ENCODE results near the gene ATP8A1. TPM values are rescaled to one million over a fixed set of nuclear protein-coding genes. Genes with fewer than 3 reads are reported as not detected.

ATP8A1 gene
- total and polyA plus RNA-seq, 2 of the 8 experiments (the other 6 are each of a cell fraction or from before 2014, with no cell fraction given) = 3.7 to 14.9 TPM

- H3K23ac ChIP-seq (ENCODE audit: insufficient read length) = no peak overlapping the region
- POLR2A ChIA-PET (ENCODE audit: partially characterized antibody) = no interaction called here
- H3K27ac ChIP-seq (ENCODE audit: low read depth, low read length) = no peak overlapping the region
- no peak for TF ChIP-seq RXRA (IDR thresholded peaks at IDR 0.05; ENCODE audit: insufficient read depth, low read depth, low read length)
- no peak for TF ChIP-seq BRCA1 (IDR thresholded peaks at IDR 0.05; ENCODE audit: low read depth, low read length)
- TF ChIP-seq EP300 (IDR thresholded peaks at IDR 0.05; ENCODE audit: borderline replicate concordance in 1 of 2, low read depth in 2 of 2, low read length in 2 of 2) = no peak
- TF ChIP-seq POLR2A (IDR thresholded peaks at IDR 0.05; ENCODE audit: control extremely low read depth in 1 of 2, low read depth in 2 of 2, low read length in 2 of 2) = no peak
These were observed 86.7 kb downstream of the ATP8A1 start for GRCh38 chr4:42570221-42570620.

More at GRCh38 chr4:42570221-42570620, 86.7 kb downstream of the ATP8A1 start:
- no peak overlapping the region for H2AFZ ChIP-seq (ENCODE audit: low read length)
- H3K14ac ChIP-seq (ENCODE audit: insufficient read length) = no peak overlapping the region
- H4K20me1 ChIP-seq (replicated peaks in 1 of 2; ENCODE audit: control insufficient read depth in 1 of 2, insufficient read depth in 2 of 2, low read length in 2 of 2) = no peaks in the 10 kb centered on the region
- no peak overlapping the region for H3K18ac ChIP-seq (ENCODE audit: extremely low read depth, low read length)
- H3K4me3 ChIP-seq (ENCODE audit: extremely low read depth in 1 of 4, insufficient read depth in 2 of 4, low read depth in 3 of 4, low read length in 4 of 4) = no peak overlapping the region
- H2BK120ac ChIP-seq (replicated peaks; ENCODE audit: low read depth, low read length) = no peak overlapping the region
- H2BK5ac ChIP-seq (ENCODE audit: low read depth, low read length) = no peak overlapping the region
- no peak overlapping the region for H3K56ac ChIP-seq (replicated peaks; ENCODE audit: insufficient read length, low read depth, low read length)
- WGBS, 2 experiments (ENCODE audit: extremely low coverage in 1 of 2, insufficient coverage in 1 of 2, insufficient read length in 1 of 2, insufficient replicate concordance in 2 of 2, low coverage in 1 of 2, low lambda C conversion rate in 2 of 2, missing lambda C conversion rate in 1 of 2) = 82% methylated on average over 1 of the region's 1 CpG; no CpG with 5 or more reads in 1 of the 2 experiments
- H3K4ac ChIP-seq (replicated peaks; ENCODE audit: insufficient read length, low read depth, low read length) = no peak overlapping the region
- H2BK15ac ChIP-seq (ENCODE audit: low read length) = no peak overlapping the region
- no peak overlapping the region for H2BK20ac ChIP-seq (ENCODE audit: low read length)
- no peaks in the 10 kb centered on the region for H3K79me1 ChIP-seq (ENCODE audit: low read depth, low read length)
- no peaks in the 10 kb centered on the region for H3K27me3 ChIP-seq (replicated peaks in 1 of 4; ENCODE audit: control insufficient read depth in 3 of 4, extremely low read depth in 1 of 4, insufficient read depth in 3 of 4, low read length in 3 of 4)
- no peaks in the 10 kb centered on the region for H3K23me2 ChIP-seq (ENCODE audit: low read depth, low read length)
- no peak for FAIRE-seq
- H3K4me1 ChIP-seq (replicated peaks in 1 of 4; ENCODE audit: control insufficient read depth in 3 of 4, insufficient read depth in 4 of 4, low read length in 3 of 4) = no peaks in the 10 kb centered on the region
- H3K36me3 ChIP-seq (ENCODE audit: control insufficient read depth in 2 of 4, insufficient read depth in 4 of 4, low read length in 3 of 4) = no peaks in the 10 kb centered on the region
- no peak overlapping the region for H4K8ac ChIP-seq (ENCODE audit: extremely low read depth, insufficient read depth, low read length)
- no peak overlapping the region for H3K9ac ChIP-seq (replicated peaks in 1 of 4; ENCODE audit: extremely low read depth in 1 of 4, low read depth in 3 of 4, low read length in 3 of 4)
- H4K5ac ChIP-seq (ENCODE audit: insufficient read length, low read depth, low read length) = no peak overlapping the region
- no peak overlapping the region for H3K4me2 ChIP-seq (ENCODE audit: insufficient read depth in 1 of 2, low read depth in 2 of 2, low read length in 2 of 2)
- no peak overlapping the region for H2BK12ac ChIP-seq (ENCODE audit: low read depth, low read length)
- no peaks in the 10 kb centered on the region for H3K9me3 ChIP-seq (ENCODE audit: insufficient read depth in 2 of 2, low read depth in 1 of 2, low read length in 1 of 2)
- H2AK5ac ChIP-seq (ENCODE audit: low read depth, low read length) = no peak overlapping the region
- H3K79me2 ChIP-seq (ENCODE audit: control insufficient read depth in 1 of 2, insufficient read depth in 2 of 2, low read length in 2 of 2) = no peaks in the 10 kb centered on the region
- H4K91ac ChIP-seq (replicated peaks; ENCODE audit: insufficient read length, low read length) = no peak overlapping the region
- no peak for DNase-seq (ENCODE audit: low read depth in 1 of 2, low spot score in 2 of 2)
- CTCF ChIA-PET (ENCODE audit: partially characterized antibody) = interaction anchor here (0.8 to 2.6 kb wide), 6 partner anchors 36 to 294 kb away, joined by 3 to 19 read pairs (median 4); no protein-coding TSS in a partner anchor
